Measurements from ENCODE around the gene ZNF423.

Gene ZNF423

DNA sequence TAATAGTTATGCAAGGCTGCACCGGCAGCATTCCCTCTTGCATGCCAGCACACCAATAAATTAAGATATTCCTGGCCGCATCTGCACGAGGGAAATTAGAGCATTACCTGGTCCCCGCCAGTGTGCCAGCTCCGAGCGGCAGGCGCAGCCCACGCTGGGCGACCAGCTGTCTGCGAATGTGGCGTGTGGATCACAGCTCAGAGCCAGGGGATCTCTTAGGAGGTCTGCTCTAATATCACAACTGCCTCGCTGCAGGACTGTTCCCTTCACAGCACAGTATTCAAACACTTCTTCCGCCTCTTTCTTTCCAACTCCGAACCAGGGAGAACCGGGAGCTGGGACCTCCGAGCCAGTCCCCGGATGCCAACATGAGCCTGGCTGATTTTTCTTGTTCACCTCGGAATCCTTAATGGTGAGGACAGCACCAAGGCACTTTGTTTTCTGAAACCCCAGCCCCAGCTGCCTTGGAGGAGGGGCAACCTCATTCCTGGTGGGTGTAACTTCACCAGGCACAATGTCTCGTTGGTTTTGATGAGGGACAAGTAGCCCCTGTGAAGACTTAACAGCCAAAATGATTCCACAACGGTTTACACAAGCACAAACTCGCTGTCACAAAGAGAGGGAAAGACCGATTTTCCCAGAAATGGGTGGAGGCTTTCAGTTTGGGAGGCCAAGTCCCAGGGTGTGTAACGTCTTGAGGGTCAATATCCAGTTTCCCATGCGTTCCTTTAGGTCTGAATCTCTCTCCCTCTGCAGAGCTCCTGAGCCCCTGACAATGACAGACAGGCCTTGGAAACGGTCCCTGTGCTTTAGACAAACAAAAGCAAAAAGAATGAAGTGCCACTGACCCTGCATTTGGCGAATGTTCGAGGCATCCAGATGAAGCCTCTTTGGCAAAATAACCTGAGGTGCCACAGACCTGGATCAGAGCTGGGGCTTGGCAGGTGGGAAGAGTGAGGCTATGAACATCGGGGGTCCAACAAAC, 269.2 kb downstream of the ZNF423 start:
- TF ChIP-seq JUND (IDR thresholded peaks at IDR 0.05; ENCODE audit: low read depth), result no peak
- in situ Hi-C loops (cut with HindIII; ENCODE audit: low pct_unique_long_range_greater_than_20kb, low sequenced_read_pairs), result no loop called here
- DNase-seq (ENCODE audit: low read depth in 1 of 2, low spot score in 1 of 2), result no peak

DNA sequence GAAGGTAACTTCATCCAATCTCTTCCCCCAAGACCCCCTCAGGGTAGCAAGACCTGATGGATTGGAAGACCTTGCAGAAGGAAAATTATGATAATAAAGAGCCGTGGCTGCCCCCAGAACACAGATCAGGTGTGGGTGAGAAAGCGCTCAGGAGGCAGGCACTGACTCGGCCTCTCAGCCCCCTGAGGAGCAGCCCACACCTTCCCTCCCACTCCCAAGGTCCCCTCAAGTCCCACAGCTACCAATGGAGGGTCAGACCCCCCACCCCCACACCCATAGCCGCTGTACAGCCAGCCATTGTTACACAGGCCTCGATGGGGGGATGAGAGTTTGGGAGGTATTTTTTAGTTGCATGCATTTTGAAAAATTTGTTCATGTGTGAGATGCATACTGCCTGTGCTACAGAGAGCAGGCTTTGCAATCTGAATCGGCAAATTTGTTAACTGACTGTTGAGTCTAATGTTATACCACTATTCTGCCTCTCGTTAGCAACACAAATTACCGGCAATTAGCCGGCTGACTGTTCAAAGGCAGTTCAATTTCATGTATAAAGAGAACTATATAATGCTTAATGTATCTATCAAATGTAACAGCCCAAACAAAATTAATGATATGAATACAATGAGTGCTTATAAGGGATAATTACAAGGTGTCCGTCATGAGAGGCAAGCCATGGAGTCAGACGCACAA, 270.6 kb downstream of the ZNF423 start:
- DNase-seq (ENCODE audit: low read depth in 1 of 2, low spot score in 1 of 2), result no peak
- in situ Hi-C loops (cut with HindIII; ENCODE audit: low pct_unique_long_range_greater_than_20kb, low sequenced_read_pairs), result no loop called here
- TF ChIP-seq JUND (IDR thresholded peaks at IDR 0.05; ENCODE audit: low read depth), result no peak

DNA sequence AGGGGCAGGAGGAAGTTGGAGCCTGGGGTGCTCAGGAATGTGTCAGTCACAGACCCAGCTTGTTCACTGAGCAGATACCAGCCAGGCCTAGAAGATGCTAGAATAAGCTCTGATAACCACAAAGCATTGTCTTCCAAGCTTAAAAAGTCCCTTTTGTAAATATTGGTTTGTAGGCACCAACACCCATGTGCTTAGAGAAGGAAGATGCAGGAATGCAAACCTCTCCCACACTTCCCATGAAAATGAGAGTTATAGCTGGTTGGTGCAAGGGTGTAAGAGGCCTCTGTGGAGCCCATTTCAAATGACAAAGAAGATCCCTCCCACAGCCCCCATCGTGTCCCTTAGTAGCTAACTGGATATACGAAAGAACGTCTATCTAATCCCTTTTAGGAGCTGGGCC, 272.0 kb downstream of the ZNF423 start:
- no peak for DNase-seq (ENCODE audit: low read depth in 1 of 2, low spot score in 1 of 2)
- TF ChIP-seq JUND (IDR thresholded peaks at IDR 0.05; ENCODE audit: low read depth), result no peak
- in situ Hi-C loops (cut with HindIII; ENCODE audit: low pct_unique_long_range_greater_than_20kb, low sequenced_read_pairs), result no loop called here

DNA sequence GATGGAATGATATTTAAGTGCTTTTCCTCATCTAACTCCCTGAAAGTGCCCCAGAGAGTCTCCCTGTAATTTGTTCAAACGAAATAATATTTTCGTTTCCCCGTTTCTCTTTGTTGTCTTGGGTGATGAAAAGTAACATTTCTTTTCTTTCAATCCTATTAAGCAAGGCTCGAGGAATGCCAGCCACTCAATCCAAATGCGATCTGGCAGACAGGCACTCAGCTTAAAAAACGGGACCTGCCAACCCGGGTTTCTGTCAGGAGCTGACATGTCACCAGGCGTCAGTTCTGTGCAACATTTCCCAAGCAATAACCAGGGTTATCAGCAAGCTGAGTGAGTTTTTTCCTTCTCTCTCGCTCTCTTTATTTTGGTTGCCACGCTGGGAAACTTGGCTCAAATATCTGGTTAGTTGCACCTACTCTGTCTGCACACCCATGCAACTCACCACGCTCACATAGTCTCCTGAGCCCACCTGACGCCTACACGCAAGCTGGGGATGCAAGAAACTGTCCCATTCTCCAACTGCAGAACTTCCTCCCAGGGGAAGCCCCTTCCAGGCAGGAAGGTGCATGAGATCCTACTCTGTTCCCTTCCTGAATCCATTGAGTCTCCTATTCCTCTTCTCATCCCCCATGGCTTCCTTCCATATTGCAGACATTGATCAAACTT, 274.1 kb downstream of the ZNF423 start:
- DNase-seq (ENCODE audit: low read depth in 1 of 2, low spot score in 1 of 2), result no peak
- TF ChIP-seq JUND (IDR thresholded peaks at IDR 0.05; ENCODE audit: low read depth), result no peak
- in situ Hi-C loops (cut with HindIII; ENCODE audit: low pct_unique_long_range_greater_than_20kb, low sequenced_read_pairs), result no loop called here

DNA sequence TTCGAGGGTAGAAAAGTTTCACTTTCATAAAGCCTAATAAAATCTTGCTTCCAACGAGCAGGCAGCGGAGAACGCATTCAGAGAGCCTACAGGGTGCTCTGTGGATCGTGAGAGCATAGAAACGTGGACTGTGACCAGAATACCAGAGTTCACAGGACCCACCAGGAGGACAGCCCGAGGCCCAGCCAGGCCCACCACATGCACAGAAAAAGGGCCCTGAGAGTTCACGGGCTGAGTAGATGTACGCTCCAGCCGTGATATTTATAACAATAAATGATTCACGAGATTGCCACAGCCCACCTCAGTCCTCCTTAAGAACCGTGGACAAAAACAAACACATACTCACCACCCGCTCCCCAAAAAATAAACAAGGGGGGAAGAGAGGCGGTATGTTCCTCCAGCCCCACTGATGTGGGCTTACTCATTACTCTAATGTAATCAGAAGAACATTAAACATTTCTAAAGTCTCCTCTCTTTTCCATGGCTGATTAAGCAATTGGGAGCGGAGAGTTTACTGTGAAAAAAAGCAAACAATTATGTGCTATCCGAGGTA, 275.1 kb downstream of the ZNF423 start:
- in situ Hi-C loops (cut with HindIII; ENCODE audit: low pct_unique_long_range_greater_than_20kb, low sequenced_read_pairs), result no loop called here
- no peak for DNase-seq (ENCODE audit: low read depth in 1 of 2, low spot score in 1 of 2)
- TF ChIP-seq JUND (IDR thresholded peaks at IDR 0.05; ENCODE audit: low read depth), result no peak

DNA sequence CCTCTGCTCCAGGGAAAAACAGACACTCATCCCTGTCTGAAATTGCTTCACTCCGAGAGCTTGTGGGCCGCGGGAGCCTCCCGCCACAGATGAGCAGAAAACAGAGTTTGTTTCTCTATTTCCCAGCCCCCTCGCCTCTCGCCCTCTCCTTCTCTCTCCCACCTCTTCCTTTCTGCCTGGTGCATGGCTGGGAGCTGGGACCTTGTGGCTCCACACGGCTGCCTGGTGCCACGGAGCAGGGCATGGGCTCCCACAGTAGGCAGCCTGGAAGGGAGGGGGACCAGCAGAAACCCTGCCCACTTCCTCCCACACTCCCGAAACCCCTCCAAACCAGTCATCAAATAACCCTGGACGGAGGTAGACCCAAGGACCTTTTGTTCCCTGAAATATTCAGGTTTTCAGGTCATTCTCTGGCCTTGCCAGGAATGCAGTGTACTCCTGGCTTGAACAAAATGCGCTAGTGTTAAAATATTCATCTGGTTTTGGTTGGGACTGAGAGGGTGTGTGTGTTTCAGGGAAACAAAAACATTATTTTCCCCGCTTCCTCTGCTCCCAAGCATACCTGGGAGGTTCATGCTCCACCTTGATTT, 277.4 kb downstream of the ZNF423 start:
- in situ Hi-C loops (cut with HindIII; ENCODE audit: low pct_unique_long_range_greater_than_20kb, low sequenced_read_pairs), result no loop called here
- TF ChIP-seq JUND (IDR thresholded peaks at IDR 0.05; ENCODE audit: low read depth), result no peak
- no peak for DNase-seq (ENCODE audit: low read depth in 1 of 2, low spot score in 1 of 2)

DNA sequence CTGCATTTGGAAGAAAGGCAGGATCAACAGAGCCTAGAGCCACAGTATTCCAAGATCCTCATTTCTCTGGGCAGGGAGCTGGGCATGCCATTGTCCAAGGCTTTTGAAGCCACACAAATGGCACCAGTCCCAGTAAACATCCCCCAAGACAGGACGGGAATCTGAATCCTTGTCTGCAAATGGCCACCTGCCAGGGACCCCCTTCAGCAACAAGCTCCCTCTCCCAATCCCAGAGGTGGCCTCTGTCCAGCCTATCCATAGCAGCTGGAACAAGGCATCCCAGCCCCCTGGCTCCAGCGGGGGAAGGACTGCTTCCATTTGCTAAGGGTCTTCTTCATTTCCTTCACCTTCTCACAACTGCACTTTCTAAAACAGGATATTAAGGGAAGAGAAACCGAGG, 277.9 kb downstream of the ZNF423 start:
- no peak for DNase-seq (ENCODE audit: low read depth in 1 of 2, low spot score in 1 of 2)

DNA sequence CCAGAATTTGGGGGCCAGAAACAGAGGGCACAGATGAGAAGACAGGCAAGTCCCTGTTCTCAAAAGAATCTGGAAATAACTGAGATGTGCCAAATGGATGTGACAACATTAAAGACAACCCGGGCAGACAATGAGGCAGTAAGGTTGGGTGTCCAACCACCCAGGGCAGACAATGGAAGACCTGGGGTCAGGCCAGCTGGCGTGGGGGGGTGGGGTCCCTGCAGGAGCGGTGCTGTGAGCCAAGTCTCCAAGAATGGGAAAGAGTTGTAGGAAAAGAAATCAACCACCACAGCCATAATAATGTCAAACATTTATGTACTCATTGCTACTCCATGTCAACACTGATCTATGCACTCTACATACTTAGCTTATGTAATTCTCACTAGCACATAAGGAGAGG, 279.0 kb downstream of the ZNF423 start:
- DNase-seq (ENCODE audit: low read depth in 1 of 2, low spot score in 1 of 2), result no peak
- no peak for TF ChIP-seq JUND (IDR thresholded peaks at IDR 0.05; ENCODE audit: low read depth)
- in situ Hi-C loops (cut with HindIII; ENCODE audit: low pct_unique_long_range_greater_than_20kb, low sequenced_read_pairs), result no loop called here

More for the DNA sequence above, 277.9 kb downstream of the ZNF423 start:
- in situ Hi-C loops (cut with HindIII; ENCODE audit: low pct_unique_long_range_greater_than_20kb, low sequenced_read_pairs), result no loop called here
- no peak for TF ChIP-seq JUND (IDR thresholded peaks at IDR 0.05; ENCODE audit: low read depth)

DNA sequence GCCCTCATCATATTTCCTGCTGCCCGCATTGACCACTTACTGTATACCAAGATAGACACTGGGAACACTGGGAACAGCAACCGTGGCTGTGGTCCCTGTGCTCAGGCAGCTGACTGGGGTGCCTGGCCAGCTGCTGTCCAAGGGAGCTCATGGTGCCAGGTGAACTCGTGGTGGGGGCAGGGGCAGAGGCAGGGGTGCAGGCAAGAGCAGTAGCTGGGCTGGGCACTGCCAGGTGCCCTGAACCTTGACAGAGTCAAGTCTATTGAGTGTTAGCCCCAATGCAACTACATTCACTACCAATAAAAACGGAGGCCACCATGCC, 279.8 kb downstream of the ZNF423 start:
- no peak for DNase-seq (ENCODE audit: low read depth in 1 of 2, low spot score in 1 of 2)
- no peak for TF ChIP-seq JUND (IDR thresholded peaks at IDR 0.05; ENCODE audit: low read depth)
- in situ Hi-C loops (cut with HindIII; ENCODE audit: low pct_unique_long_range_greater_than_20kb, low sequenced_read_pairs), result no loop called here

DNA sequence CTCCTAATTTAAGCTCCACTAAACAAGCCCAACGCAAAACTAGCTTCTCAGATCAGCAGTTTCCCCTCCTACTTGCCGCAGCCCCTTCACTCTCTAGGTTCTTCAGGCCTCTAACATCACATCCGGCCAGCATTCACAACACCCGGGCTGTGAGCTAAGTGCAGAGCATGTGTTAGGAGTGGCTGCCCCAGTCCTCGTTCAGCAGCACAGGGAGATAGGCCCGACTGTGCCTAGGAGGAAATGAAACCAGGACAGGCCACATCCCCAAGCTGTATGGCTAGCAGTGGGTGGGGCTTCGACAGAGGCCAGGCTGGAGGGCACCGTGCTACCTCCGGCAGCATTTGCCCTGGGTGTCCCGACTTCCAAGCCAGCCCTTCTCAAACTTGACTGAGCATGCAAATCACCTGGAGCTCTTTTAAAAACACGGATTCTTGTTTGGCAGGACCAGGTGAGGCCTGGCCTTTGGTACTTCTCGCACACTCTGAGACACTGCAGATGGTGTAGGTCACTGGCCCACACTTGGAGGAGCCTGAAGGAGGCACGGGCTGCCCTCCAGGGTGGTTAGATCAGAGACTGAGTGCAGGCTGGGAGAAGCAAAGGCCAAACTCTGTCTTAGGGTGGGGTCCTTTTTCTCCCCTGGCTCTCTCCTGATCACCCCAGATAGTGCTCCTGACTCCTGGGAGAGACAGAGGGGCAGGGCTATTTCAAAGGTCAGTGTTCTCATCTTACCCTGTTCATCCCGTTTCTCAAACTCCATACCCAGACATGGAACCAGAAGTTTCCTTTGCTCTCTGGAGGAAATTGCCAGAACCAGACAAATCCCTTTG, 280.4 kb downstream of the ZNF423 start:
- DNase-seq (ENCODE audit: low read depth in 1 of 2, low spot score in 1 of 2), result peak in 1 of 2 experiments; percentile 3
- in situ Hi-C loops (cut with HindIII; ENCODE audit: low pct_unique_long_range_greater_than_20kb, low sequenced_read_pairs), result no loop called here
- TF ChIP-seq JUND (IDR thresholded peaks at IDR 0.05; ENCODE audit: low read depth), result no peak

DNA sequence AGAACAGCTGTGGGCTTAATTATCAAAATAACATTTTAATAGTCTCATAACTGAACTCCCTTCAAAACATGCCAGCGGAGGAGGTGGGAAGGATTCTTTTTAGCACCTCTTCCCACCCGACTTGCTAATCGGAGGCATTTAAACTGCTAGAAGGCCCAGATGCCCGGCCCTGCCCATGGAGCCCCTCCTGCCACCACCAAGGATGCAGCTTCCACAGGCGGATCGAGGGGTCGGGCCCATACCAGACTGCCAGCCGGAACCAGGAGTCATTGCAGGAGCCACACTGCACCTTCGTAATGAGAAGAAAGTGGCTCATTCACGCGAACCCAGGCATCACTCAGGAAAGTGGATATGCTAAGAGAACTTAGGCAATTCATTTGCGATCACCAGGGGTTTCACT, 281.1 kb downstream of the ZNF423 start:
- in situ Hi-C loops (cut with HindIII; ENCODE audit: low pct_unique_long_range_greater_than_20kb, low sequenced_read_pairs), result no loop called here
- TF ChIP-seq JUND (IDR thresholded peaks at IDR 0.05; ENCODE audit: low read depth), result no peak
- no peak for DNase-seq (ENCODE audit: low read depth in 1 of 2, low spot score in 1 of 2)

All from T47D (cell line).